ENCODE data around the gene DCDC1.
A peak's percentile ranks its signal among the peaks of the same experiment; 100 is the strongest.

The DCDC1 gene

DNA sequence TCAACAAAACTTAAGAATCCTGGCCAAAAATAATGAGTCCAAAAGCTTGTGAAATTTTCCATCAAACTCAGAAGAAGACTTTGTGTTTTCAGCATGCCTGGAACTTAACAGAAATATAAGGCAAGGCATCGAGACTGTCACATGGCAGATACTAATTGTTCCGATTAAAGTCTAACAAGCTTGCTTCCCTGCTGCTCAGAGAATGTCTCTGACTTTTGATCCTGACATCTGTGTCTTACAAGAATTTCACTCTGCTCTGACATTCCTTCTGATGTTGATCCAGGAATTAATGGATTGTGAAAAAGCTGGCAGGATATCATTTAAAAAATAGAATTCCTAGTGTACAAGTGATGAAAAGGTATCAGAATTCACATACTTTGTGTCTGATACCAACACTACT, 170.2 kb downstream of the DCDC1 start:
- no peak for DNase-seq

DNA sequence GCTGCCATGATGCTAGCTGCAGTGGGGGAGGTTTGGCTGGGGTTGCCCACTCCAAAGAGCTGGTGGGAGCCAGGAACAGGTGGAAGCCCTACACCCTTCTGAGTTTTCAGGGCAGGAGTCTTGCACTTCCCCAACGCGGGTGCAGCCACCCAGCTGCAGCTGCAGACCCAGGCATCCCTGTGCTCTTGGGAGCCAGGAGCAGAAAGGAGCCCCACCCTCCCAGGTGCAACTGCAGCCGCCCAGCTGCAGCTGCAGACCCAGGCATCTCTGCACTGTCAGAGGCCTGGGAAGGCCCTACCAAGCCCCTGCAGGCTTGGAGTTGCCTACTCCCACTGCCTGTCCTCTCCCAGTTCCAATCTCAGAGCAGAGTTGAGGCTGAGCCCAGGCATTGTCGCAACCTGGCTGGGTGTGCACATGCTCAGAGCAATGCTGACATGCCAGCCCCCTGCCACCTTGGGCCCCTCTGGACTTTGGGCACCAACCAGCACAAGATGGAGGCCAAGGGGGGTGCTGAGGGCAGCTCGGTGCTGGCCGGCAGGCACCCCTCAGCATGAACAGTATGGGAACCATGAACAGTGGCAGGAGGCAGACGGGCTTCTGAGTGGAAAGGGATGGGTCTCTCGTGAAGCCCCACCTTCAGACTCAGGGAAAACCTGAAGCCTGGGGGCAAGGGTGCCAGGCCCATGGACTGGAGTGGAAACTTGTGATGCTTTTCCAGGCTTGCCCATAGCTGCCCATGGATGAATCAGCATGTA, 195.4 kb downstream of the DCDC1 start:
- DNase-seq: no peak

DNA sequence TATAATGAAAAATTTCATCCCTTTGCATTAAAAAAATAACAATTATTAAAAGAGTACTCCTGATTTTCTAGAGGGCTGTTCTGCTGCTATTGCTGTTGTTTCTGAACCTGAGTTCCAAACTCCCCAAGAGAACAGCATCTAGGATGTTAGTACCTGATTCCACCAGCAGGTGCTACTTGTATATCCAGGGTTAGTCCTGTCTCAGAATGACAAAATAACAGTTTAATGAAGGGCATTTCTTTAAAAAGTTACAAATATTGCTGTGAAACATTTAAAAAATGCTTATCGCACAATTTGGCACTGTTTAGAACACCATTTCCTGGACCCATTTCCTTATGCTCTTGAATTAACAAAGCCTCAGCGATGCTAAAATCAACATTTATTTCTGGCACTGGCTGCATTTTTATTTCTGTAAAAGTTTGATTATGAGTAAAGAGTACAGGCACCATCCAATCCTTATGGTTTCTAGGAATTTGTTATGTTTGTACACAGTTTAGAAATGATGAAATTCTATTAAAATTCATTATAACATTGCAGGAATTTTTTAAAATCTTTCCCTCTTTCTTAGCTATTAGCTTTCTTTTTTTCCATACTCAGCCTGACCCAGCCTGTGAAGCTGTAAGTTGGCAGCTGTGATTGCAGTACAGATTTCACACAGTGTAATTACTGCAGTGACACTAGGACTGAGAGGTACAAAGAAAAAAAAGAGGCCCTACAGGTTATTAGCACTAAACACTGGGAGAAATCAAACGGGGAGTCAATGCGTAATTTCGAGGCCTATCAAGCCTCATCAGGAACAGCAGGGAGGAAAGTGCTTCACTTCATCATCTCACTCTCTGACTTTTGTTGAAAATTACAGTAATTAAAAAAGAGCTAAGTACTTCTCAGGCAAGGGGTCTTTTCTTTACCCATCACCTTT, 208.8 kb downstream of the DCDC1 start:
- no peak for DNase-seq

DNA sequence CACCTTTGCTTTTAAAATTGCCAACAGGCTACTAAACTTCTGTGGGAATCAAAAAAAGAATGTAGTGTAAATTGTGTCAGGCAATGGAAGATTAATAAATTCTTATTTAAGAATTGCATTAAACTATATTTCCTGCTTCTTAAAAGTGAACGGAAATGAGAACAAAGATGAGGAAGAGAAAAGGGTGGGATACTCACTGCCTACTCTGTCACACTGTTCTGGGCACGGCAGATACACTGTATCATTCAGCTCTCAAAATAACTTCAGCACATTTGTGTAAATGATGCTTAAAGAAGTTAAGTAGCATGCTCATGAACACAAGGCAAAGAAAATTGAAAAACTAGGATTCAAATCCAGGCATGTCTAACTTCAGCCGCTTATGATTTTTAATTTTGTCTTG, 218.7 kb downstream of the DCDC1 start:
- no peak for DNase-seq

DNA sequence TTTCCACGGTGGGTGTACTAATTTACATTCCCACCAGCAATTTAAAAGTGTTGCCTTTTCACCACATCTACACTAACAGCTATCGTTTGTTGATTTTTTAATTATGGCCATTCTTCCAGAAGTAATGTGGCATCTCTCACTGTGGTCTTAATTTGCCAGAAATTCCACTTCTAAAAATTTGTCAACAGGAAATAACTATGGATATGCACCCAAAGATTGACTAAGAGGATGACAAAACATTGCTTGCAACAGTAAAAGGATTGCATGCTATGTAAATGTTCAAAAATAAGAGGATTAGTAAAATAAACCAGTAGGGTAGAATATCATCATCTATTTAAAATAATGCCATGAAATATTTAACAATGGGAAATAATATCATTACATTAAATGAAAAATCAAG, 219.5 kb downstream of the DCDC1 start:
- DNase-seq: no peak

DNA sequence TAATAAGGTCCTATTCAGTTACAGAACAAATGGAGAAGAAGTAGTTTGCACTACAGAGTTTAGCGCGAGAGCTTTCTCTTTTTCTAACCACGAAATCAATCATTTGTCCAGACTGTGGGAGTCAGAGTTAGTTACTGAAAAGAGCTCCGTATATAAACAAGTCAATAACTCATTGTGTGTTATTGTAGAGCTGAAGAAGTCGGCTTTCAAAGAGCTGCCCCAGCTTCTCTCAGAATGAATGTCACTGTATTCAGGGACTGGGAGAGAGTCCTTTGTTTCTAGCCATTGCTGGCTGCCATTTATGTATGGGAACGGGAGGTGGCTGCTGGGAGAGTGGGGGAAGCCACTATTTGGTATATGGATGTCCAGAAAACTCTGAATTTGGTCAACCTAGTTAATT, 227.8 kb downstream of the DCDC1 start:
- no peak for DNase-seq

DNA sequence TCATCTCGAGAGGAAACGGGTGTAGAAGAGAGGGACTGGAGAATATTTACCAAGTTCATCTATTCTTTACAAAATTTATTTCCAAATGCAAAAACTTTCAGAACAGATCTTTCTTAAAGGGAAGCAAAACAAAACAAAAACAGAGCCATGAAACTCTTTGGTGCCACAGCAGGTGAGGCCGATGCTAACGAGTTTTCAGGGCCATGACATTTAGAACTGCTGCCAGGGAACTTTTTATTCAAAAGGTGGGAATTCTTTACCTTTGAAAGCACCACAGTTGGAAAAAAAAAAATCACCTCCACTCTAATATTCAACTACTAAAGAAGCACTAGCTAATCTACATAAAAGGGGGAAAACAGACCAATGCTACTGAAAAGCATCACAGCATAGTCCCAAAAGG, 230.1 kb downstream of the DCDC1 start:
- no peak for DNase-seq

DNA sequence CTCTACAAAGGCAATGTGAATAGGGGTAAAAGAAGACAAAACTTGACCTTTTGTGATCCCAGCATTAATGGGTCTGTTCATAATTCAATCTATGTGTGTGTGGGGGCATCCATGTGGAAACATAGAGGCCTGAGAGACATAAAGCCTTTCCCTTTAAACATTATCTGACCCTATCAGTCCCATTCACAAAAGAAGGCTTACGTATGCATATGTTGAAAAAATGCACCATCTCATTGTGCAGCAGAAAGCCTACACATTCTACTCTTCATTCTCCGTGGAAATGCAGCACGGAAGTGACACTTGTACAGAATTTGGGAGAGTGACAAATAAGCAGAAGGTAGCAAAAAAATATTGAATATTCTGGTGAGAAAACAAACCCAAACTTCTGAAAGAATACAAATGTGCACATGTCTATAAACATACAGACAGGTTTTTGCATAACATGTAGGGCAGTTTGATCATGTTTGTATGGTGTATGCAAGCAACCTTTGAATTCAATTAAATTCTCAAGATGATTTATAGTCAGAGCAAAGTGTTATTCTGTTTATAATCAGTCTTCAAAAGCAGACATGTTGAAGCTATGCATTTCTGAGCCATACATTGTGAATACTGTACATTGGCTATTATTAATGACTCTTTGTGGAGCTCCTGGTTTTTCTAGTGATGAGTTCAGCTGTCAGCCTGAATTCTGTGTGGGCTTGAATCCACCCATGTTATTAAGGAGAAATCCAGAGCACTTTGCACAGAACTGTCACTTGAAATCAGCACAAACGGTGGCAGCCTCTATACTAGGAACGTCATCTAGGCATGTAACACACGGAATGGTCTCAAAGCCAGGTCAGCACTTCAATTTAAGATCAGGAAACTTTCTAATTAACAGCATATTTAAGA, 236.8 kb downstream of the DCDC1 start:
- no peak for DNase-seq

DNA sequence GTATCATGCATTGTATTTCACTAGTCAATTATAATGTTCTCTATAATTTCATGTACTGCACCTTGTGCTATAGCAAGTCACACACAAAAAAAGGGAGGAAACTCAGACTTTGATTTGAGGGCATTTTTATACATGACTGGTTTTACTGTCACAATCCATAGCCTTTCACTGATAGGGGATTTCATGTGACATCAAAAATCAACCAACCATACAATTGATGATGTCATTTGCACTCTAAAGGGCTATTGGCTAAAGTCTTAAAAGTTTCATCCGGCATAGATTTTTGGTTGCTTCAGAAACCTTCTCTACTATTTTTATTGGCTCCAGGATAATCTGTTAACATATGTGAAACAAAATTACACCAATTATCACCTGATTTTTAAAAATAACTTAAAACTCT, 237.8 kb downstream of the DCDC1 start:
- no peak for DNase-seq

DNA sequence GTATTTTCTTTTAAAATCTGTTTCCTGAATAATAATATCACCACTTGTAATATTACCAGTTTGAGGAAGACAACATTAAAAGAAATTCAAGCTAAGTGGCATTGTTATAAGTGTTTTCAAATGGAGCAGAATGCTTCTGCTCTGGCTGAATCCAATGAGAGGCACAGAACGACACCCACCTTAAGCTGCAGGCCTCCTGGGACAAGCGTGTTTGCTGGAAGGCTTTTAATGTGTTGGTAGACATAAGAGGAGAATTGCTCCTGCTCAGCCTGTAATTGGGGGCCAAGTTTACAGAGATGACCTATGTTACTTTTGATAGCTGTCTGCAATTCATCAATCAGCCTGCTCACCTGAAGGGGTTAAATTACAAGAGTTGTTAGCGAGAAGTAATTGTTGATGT, 242.2 kb downstream of the DCDC1 start:
- DNase-seq: no peak

DNA sequence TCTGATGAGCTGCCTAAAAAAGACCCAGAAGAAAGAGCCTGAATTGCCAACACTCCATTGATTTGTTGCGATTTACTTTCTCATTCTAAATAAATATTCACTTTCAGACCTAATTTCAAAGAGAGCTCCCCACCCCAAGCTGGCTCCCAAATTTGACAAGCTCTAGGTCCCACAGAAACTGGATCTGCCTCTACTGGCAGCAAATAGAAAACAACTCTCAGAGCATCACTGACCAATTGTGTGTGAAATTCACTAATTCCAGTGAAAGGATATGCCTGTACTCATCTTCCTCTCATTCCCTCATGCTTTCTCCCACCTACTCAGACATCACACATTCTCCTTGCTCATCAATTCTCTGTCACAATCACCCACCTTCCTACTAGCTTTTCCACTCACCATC, 249.1 kb downstream of the DCDC1 start:
- DNase-seq: no peak

DNA sequence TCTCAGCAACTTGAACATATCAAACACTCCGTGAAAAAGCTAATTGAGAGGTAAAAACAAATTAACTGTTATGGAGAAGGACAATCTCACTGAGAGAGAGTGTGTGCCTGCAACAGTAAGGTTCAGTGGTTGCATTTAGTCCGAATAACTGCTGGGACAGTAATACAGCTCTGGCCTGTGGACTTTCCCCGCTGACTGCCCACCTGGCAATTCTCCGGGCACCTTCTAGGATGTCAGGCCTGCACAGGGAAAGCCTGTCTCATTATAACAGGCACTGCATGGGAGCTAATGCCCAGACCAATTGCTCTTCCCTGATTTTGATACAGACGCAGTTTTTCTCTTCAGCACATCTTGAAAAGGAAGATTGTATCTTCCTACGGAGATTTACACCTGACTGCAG, 251.0 kb downstream of the DCDC1 start:
- no peak for DNase-seq

DNA sequence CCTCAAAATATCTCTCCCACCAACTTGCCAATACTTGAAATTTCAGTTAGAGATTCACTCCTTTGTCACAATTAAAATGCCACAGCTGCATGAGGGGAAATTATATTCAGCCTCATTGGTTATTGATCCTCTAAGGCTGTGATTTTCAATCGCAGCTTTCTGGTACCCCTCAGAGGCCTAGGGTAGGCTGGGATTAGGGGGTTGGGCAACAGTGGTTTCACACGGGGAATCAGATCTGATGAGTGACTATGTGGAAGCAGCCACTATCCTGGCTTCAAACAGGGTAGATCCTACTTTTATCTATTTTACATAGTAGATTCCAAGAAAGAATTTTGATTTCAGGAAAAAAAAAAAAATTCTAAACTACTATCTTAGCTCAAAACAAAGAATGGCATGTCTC, 252.5 kb downstream of the DCDC1 start:
- DNase-seq: no peak

DNA sequence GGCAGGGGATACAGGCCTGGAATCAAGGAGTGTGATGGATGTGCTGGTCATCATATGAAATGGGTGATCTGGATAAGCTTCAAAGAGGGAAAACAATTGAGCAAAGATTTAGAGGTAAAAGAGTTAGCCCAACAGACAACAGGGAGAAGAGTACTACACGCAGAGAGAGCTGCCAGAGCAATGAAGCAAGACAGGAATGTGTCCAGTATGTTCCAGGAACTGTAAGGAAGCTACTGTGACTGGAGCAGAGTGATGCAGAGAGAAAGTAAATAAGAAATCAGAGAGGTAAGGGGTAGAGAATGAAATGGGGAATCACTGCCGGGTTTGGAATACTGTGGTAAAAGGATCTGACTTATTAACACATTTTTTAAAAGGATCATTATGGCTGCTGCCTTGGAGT, 255.1 kb downstream of the DCDC1 start:
- no peak for DNase-seq

DNA sequence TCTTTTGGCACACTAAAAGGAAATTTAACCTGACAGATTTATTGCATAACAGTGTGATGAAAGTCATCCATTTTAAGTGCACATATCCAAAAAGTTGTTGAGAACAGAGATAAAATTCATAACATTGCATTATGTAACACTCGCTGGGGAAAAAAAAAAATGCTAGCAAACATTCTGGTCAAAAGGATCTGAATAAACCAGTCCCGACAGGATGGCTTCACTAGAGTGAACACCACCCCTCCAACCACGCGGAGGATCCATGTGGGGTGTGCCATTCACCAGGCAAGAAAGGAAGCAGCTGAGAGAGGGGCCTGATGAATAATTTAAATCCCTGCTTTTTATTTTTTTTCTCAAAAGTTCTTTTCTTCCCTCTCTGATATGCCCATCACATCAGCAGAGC, 258.7 kb downstream of the DCDC1 start:
- DNase-seq: no peak

DNA sequence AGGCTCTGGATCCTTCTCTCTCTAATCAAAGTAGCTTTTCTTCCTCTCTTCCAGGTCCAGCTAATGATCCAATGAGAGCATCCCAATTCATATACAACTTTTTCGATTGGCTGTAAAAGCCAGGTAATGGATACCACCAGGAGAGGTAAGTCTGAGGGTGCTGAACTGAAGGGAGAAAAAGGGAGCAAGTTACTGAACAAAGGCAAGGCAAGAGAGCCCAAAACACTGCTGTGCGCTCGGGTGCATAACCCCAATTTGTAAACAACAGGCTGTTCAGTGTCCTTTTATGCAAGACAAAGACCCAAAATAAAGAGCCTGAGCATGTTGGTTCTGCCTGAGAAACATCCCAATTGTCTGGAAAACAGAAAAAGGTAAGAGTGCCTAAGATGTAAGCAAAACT, 260.1 kb downstream of the DCDC1 start:
- DNase-seq: no peak

DNA sequence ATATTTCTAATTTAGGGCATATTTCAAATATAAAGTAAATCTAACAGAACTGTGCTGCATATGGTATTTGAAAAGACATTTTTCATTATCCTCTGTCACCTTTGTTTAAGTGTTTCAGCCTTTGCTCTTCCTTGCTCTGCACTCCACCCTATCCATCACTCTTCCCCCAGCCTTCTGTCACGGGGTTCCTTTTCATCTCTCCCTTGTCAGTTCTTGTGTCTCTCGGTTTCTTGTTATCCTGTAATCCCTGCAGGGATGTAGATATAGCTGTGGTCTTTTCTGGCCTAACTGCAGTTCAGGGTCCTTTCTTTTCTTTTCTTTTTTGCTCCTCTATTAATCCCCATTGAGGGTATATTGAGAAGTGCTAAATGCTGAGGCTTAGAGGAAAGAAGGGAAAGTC, 261.9 kb downstream of the DCDC1 start:
- no peak for DNase-seq

DNA sequence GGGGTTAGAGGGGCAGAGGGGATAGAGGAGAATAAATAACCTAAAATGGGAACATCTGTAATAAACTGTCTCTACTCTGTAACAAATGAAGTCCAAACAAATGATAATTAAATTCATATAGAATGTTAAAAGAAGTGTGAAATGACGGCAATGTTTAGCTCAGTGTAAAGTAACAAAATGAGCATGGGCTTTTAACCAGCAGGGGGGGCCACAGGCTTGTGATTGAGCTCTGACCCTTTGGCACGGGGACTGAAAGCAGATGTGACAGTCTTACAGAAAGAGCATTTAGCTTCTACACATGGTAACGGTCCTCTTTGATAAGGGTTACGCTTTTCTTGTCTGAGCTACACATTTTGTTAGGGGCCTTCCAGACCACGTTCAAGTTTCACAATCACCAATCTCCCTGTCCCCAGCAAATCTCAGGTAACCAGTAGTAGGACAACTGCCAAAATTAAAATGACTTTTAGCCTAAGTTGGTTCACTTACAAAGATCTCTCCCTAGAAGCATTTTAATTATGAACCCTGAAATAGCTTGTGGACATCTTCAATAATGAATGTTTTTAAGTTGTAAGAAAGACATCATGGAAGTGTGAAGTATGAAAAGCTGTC, 262.5 kb downstream of the DCDC1 start:
- DNase-seq: peak; percentile 35

DNA sequence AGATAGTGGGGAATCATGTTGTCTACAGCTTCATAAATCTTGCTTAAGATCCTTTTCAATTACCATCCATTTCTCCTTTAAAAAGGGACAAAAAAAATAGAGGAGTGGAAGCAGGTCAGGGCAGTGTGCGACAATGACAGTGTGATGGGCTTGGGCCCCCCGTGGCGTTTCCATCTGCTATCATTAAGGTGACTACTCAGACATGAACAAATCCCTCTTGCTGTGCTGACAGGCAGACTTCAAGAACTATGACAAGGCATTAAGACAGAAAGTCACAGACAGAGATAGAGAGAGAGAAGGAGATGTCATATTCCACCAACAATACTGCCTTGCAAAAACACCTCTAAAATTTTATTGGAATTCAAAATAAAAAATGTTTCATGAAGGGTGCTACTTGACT, 263.2 kb downstream of the DCDC1 start:
- DNase-seq: no peak

DNA sequence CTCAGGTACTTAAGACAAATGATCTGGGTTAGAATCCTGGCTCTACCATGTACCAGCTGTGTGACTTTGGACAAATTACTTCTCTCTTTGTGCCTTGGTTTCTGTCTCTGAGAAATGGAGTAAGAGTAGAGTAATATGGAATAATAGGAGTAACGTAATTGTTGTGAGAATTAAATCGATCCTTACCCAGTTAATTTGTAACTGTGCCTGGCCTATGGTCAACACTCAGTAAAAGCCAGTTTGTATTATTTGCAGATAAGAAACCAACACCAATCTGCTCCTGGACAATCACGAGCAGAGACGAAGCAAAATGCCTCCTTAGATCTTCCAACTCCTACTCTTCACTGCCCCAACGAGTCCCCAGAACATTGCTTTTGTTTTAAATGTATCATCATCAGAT, 266.7 kb downstream of the DCDC1 start:
- no peak for DNase-seq

DNA sequence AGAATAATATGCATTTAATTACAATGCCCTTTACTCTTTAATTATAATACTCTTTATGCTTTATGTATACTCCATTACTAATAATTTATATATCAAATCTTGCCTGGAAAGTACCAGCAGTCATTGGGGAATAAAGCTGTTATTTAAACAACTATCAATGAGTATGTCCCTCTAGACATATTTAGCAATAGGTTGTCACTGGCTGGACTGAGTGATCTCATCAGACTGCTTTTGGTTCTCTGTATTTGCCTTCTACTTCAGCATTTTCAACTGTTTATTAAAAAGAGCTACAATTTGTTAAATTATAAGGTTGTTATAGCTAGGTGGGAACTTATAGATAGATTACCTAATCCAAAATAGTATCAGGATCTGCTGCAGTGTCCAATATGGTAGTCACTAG, 267.2 kb downstream of the DCDC1 start:
- no peak for DNase-seq

DNA sequence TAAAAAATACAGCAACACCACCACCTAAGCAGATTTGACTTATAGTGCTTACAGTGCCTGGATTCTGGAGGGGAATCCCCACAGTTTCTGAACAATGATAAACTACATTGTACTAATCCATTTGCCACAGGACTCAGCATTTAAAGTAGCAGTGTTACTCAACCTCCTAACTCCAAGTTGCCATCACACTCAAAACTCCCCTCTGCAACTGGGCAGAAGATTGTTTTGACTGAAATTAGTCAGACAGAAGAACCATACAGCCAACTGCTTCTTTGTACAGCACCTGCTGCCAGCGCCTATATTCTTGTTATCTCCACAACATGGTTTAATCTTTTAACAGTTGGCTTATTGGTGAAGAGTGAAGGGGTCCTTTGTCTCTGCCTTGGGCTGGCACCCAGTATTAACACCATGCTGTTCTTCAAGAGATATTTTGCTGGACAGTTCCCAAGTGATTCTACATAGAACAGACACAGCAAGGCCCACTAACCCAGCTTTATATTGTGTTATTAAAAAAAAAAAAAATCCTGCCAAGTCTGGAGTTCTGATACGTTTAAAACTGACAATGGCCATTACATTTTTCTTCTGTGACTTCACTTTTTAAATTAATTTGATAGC, 273.2 kb downstream of the DCDC1 start:
- DNase-seq: no peak

All from CD4-positive, alpha-beta T cell treated with Interleukin-6 for 4 hours (primary cell).